ENCODE results near the gene ZBTB39.
"Not testable (repeated sequence)": the region's sequence is repeated elsewhere in the genome, so short reads cannot be mapped to it uniquely, and the experiment has no call there.

Gene ZBTB39

GRCh38 chr12:57001448-57001906, 4.9 kb downstream of the ZBTB39 start:
- peak; percentile 50 to 54 for DNase-seq (ENCODE audit: low read depth in 2 of 2, low spot score in 1 of 2)

GRCh38 chr12:57000393-57000792, 6.0 kb downstream of the ZBTB39 start:
- no peak for DNase-seq (ENCODE audit: low read depth in 2 of 2, low spot score in 1 of 2)

GRCh38 chr12:56999456-56999855, 6.9 kb downstream of the ZBTB39 start:
- DNase-seq (ENCODE audit: low read depth in 2 of 2, low spot score in 1 of 2), result no peak

GRCh38 chr12:56998981-56999380, 7.4 kb downstream of the ZBTB39 start:
- DNase-seq (ENCODE audit: low read depth in 2 of 2, low spot score in 1 of 2), result no peak

- no peak for DNase-seq (ENCODE audit: low read depth in 2 of 2, low spot score in 1 of 2)
Measured at GRCh38 chr12:56998316-56998715, 8.0 kb downstream of the ZBTB39 start.

GRCh38 chr12:56996793-56997545, 9.4 kb downstream of the ZBTB39 start:
- no peak for DNase-seq (ENCODE audit: low read depth in 2 of 2, low spot score in 1 of 2)

GRCh38 chr12:56995930-56996496, 10.3 kb downstream of the ZBTB39 start:
- DNase-seq (ENCODE audit: low read depth in 2 of 2, low spot score in 1 of 2), result no peak

- no peak for DNase-seq (ENCODE audit: low read depth in 2 of 2, low spot score in 1 of 2)
Measured at GRCh38 chr12:56995201-56995929, 11.0 kb downstream of the ZBTB39 start.

- no peak for DNase-seq (ENCODE audit: low read depth in 2 of 2, low spot score in 1 of 2)
Measured at GRCh38 chr12:56994231-56994746, 12.1 kb downstream of the ZBTB39 start.

GRCh38 chr12:56993346-56993745, 13.0 kb downstream of the ZBTB39 start:
- DNase-seq (ENCODE audit: low read depth in 2 of 2, low spot score in 1 of 2), result no peak

GRCh38 chr12:56991319-56992246, 14.8 kb downstream of the ZBTB39 start:
- no peak for DNase-seq (ENCODE audit: low read depth in 2 of 2, low spot score in 1 of 2)

GRCh38 chr12:56990648-56991318, 15.6 kb downstream of the ZBTB39 start:
- DNase-seq (ENCODE audit: low read depth in 2 of 2, low spot score in 1 of 2), result no peak

GRCh38 chr12:56989861-56990610, 16.3 kb downstream of the ZBTB39 start:
- DNase-seq (ENCODE audit: low read depth in 2 of 2, low spot score in 1 of 2), result no peak

GRCh38 chr12:56988207-56988739, 18.1 kb downstream of the ZBTB39 start:
- DNase-seq (ENCODE audit: low read depth in 2 of 2, low spot score in 1 of 2), result no peak

- peak; percentile 41 to 56 for DNase-seq (ENCODE audit: low read depth in 2 of 2, low spot score in 1 of 2)
Measured at GRCh38 chr12:56987551-56988053, 18.7 kb downstream of the ZBTB39 start.

GRCh38 chr12:56987011-56987410, 19.3 kb downstream of the ZBTB39 start:
- DNase-seq (ENCODE audit: low read depth in 2 of 2, low spot score in 1 of 2), result no peak

GRCh38 chr12:56985714-56986113, 20.6 kb downstream of the ZBTB39 start:
- not testable (repeated sequence) for DNase-seq (ENCODE audit: low read depth in 2 of 2, low spot score in 1 of 2)

- no peak for DNase-seq (ENCODE audit: low read depth in 2 of 2, low spot score in 1 of 2)
Measured at GRCh38 chr12:56983386-56983785, 23.0 kb downstream of the ZBTB39 start.
